ENCODE measurements around the gene CAMTA1. TPM values are rescaled to one million over a fixed set of nuclear protein-coding genes. Genes with fewer than 3 reads are reported as not detected.
"Not testable (repeated sequence)": the region's sequence is repeated elsewhere in the genome, so short reads cannot be mapped to it uniquely, and the experiment has no call there.

Gene CAMTA1
- polyA plus RNA-seq, 1 experiment: 23.1 TPM

GRCh38 chr1:7378346-7379130 is 593.3 kb downstream of the CAMTA1 start:
- no peaks in the 10 kb centered on the region for H3K27me3 ChIP-seq (ENCODE audit: control insufficient read depth, insufficient read depth, low read length)
- H3K4me3 ChIP-seq (ENCODE audit: low read depth, low read length): no peak overlapping the region
- CTCF ChIA-PET: interaction anchor here (1.2 kb wide), 1 partner anchor 10 kb away, joined by 4 read pairs; no protein-coding TSS in a partner anchor
- no peak for DNase-seq (ENCODE audit: low read depth)
- POLR2A ChIA-PET: no interaction called here
- TF ChIP-seq CTCF (IDR thresholded peaks at IDR 0.05; ENCODE audit: insufficient read depth, low read depth, low read length): no peak
- no peaks in the 10 kb centered on the region for H3K36me3 ChIP-seq (ENCODE audit: control insufficient read depth, insufficient read depth, low read length)

- ChIA-PET CTCF (interaction anchor here (1.2 kb wide), 1 partner anchor 9 kb away, joined by 4 read pairs; no protein-coding TSS in a partner anchor), POLR2A (no interaction called here)
- Histone ChIP-seq H3K4me3 (ENCODE audit: low read depth, low read length) (no peak overlapping the region), H3K27me3 (ENCODE audit: control insufficient read depth, insufficient read depth, low read length) (no peaks in the 10 kb centered on the region), H3K36me3 (ENCODE audit: control insufficient read depth, insufficient read depth, low read length) (no peaks in the 10 kb centered on the region)
- peak; percentile 26 for DNase-seq (ENCODE audit: low read depth)
- no peak for TF ChIP-seq CTCF (IDR thresholded peaks at IDR 0.05; ENCODE audit: insufficient read depth, low read depth, low read length)
Measured at GRCh38 chr1:7379441-7379971, 594.3 kb downstream of the CAMTA1 start.

GRCh38 chr1:7380068-7380467 is 594.8 kb downstream of the CAMTA1 start:
- CTCF ChIA-PET; H3K4me3 ChIP-seq (ENCODE audit: low read depth, low read length); H3K36me3 ChIP-seq (ENCODE audit: control insufficient read depth, insufficient read depth, low read length); H3K27me3 ChIP-seq (ENCODE audit: control insufficient read depth, insufficient read depth, low read length); DNase-seq (ENCODE audit: low read depth); POLR2A ChIA-PET: not testable (repeated sequence)

GRCh38 chr1:7380712-7381111 is 595.5 kb downstream of the CAMTA1 start:
- CTCF ChIA-PET: no interaction called here

GRCh38 chr1:7381729-7382128 is 596.5 kb downstream of the CAMTA1 start:
- H3K27me3 ChIP-seq (ENCODE audit: control insufficient read depth, insufficient read depth, low read length); CTCF ChIA-PET; H3K4me3 ChIP-seq (ENCODE audit: low read depth, low read length); DNase-seq (ENCODE audit: low read depth); POLR2A ChIA-PET; H3K36me3 ChIP-seq (ENCODE audit: control insufficient read depth, insufficient read depth, low read length): not testable (repeated sequence)

More at GRCh38 chr1:7380712-7381111, 595.5 kb downstream of the CAMTA1 start:
- Histone ChIP-seq H3K36me3 (ENCODE audit: control insufficient read depth, insufficient read depth, low read length) (no peaks in the 10 kb centered on the region), H3K4me3 (ENCODE audit: low read depth, low read length) (no peak overlapping the region), H3K27me3 (ENCODE audit: control insufficient read depth, insufficient read depth, low read length) (no peaks in the 10 kb centered on the region)
- POLR2A ChIA-PET: no interaction called here
- TF ChIP-seq CTCF (IDR thresholded peaks at IDR 0.05; ENCODE audit: insufficient read depth, low read depth, low read length): no peak
- no peak for DNase-seq (ENCODE audit: low read depth)

GRCh38 chr1:7382971-7383370 is 597.7 kb downstream of the CAMTA1 start:
- Histone ChIP-seq H3K36me3 (ENCODE audit: control insufficient read depth, insufficient read depth, low read length) (no peaks in the 10 kb centered on the region), H3K4me3 (ENCODE audit: low read depth, low read length) (no peak overlapping the region), H3K27me3 (ENCODE audit: control insufficient read depth, insufficient read depth, low read length) (no peaks in the 10 kb centered on the region)
- POLR2A ChIA-PET: no interaction called here
- TF ChIP-seq CTCF (IDR thresholded peaks at IDR 0.05; ENCODE audit: insufficient read depth, low read depth, low read length): no peak
- DNase-seq (ENCODE audit: low read depth): no peak
- CTCF ChIA-PET: no interaction called here
